Gastroesophageal sphincter (tissue), 3 donors: ENCODE data around the gene GRK5.

Experiments used
- CTCF ChIP-seq, 4 experiments: fragments of 200-600 bp in 2 of 4; fragments of 450-650 bp in 2 of 4; sonication (generic) in 1 of 4; IDR thresholded peaks; one replicate each; pipeline ENCODE4 v1.5.1; 2017 to 2019; ENCODE audit warnings: antibody characterized with exemption in 4 of 4, mild to moderate bottlenecking in 2 of 4, moderate library complexity in 2 of 4
- EP300 ChIP-seq: sonication (generic); formaldehyde crosslinking; IDR thresholded peaks from one replicate; pipeline ENCODE4 v1.6.1; 2017; ENCODE audit warnings: antibody characterized with exemption, mild to moderate bottlenecking
- POLR2A ChIP-seq, 2 donors: fragments of 450-650 bp; IDR thresholded peaks; one replicate each; pipeline ENCODE4 v1.6.1; 2017; ENCODE audit warnings: antibody characterized with exemption in 2 of 2, mild to moderate bottlenecking in 2 of 2, moderate library complexity in 1 of 2

GRCh38 chr10:119368581-119368980, 161.2 kb downstream of the GRK5 start:
- TF ChIP-seq CTCF (IDR thresholded peaks at IDR 0.05) (no peak), POLR2A (IDR thresholded peaks at IDR 0.05) (no peak), EP300 (no peak)
